Measurements from ENCODE around the gene LRWD1. TPM values are rescaled to one million over a fixed set of nuclear protein-coding genes. Genes with fewer than 3 reads are reported as not detected.

LRWD1 gene
- total and polyA plus RNA-seq, 2 donors (not counting 1 experiment from before 2014, with no cell fraction given) = 7.4 to 14.5 TPM

DNA sequence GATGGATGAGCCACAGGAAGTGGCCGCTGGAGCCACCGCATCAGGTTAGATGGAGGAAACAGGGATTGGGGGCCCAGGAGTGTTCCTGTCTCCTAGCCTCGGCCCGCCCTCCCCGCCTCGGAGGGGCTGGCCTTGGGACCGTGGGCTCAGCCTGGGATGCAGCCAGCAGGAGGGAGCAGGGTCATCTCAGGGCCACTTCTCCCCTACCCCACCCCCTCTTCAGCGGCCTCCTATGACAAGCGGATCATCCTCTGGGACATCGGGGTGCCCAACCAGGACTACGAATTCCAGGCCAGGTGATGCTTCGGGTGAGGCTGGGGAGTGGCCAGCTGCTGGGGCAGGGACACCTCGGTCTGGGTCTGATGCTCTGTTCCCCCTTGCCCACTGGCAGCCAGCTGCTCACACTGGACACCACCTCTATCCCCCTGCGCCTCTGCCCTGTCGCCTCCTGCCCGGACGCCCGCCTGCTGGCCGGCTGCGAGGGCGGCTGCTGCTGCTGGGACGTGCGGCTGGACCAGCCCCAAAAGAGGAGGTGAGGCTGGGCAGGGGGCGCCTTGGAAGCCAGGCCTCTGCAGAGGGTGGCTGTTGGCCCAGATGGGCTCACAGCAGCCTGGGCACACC, 4.7 kb downstream of the LRWD1 start:
- no peaks in the 10 kb centered on the region for H3K9me3 ChIP-seq (ENCODE audit: control insufficient read depth, insufficient read depth, low read depth, low read length)
- no peak overlapping the region for H3K4me2 ChIP-seq (ENCODE audit: extremely low read depth, insufficient read depth, low read length)
- H3K27me3 ChIP-seq (ENCODE audit: control insufficient read depth, insufficient read depth, low read length) = no peaks in the 10 kb centered on the region
- no peak overlapping the region for H3K4me3 ChIP-seq (replicated peaks in 1 of 4; ENCODE audit: control extremely low read depth in 1 of 4, insufficient read depth in 1 of 4, low read depth in 3 of 4, low read length in 4 of 4)
- no peak overlapping the region for H2AFZ ChIP-seq (ENCODE audit: low read length)
- peaks cover 5% of the 10 kb centered on the region for H3K79me2 ChIP-seq (ENCODE audit: control insufficient read depth, insufficient read depth, low read length)
- DNase-seq (ENCODE audit: low read depth in 2 of 2) = no peak
- no peak overlapping the region for H3K9ac ChIP-seq (ENCODE audit: insufficient read depth, low read length)
- peaks cover 21% of the 10 kb centered on the region for H3K36me3 ChIP-seq (ENCODE audit: control insufficient read depth, insufficient read depth, low read length)
- peaks cover 4% of the 10 kb centered on the region for H3K4me1 ChIP-seq (ENCODE audit: control insufficient read depth, extremely low read depth, insufficient read depth, low read length)
- H3K27ac ChIP-seq (ENCODE audit: insufficient read depth, low read length) = no peak overlapping the region
- no peaks in the 10 kb centered on the region for H4K20me1 ChIP-seq (ENCODE audit: control insufficient read depth, extremely low read depth, insufficient read depth, low read length)
- TF ChIP-seq EZH2 (IDR thresholded peaks at IDR 0.05; ENCODE audit: low read length, missing control alignments) (no peak), CTCF (conservative IDR thresholded peaks at IDR 0.05 in 1 of 2, IDR thresholded peaks at IDR 0.05 in 1 of 2; ENCODE audit: low read depth in 1 of 2, low read length in 2 of 2) (no peak)

DNA sequence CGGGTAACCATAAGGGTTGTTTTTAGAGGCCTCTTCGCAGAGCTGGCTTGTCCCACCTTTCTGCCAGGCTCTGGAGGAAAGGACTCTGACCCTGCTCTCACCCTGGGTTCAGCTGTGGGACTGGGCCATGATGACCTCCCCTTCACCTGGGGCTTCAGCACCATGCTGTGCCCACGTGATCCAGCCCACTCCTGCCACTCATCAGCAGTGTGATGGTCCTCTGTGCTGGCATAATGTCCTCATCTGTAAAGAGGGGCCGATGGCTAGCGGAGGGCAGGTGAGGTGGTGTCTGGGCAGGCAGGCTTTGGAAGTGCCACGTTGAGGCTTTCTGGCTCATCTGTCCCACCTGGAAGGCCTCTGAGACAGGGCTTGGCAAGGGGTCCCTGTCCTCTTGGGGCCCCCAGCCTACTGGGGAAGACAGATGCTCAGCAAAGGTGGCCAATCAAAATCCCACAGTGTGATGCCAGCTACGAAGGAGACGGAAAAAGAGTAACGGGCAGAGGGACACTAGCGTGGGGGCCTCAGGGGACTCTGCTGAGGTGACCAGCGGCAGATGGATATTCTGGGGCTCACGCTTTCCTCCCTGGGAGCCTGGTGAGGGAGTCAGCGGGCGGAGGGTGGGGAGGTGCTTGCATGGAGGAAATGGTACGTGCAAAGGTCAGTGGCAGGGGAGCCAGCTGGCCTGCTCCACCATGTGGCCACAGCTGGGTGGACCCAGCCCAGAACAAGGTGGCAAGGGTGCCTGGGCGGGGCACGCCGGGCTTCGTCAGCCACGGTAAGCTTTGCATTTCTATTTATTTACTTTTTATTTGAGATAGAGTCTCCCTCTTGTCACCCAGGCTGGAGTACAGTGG, 5.4 kb downstream of the LRWD1 start:
- Histone ChIP-seq H4K20me1 (ENCODE audit: control insufficient read depth, extremely low read depth, insufficient read depth, low read length) (no peaks in the 10 kb centered on the region), H3K4me2 (ENCODE audit: extremely low read depth, insufficient read depth, low read length) (no peak overlapping the region), H3K4me3 (replicated peaks in 1 of 4; ENCODE audit: control extremely low read depth in 1 of 4, insufficient read depth in 1 of 4, low read depth in 3 of 4, low read length in 4 of 4) (no peak overlapping the region), H3K9ac (ENCODE audit: insufficient read depth, low read length) (no peak overlapping the region), H3K79me2 (ENCODE audit: control insufficient read depth, insufficient read depth, low read length) (peaks cover 3% of the 10 kb centered on the region), H2AFZ (ENCODE audit: low read length) (no peak overlapping the region), H3K36me3 (ENCODE audit: control insufficient read depth, insufficient read depth, low read length) (peaks cover 21% of the 10 kb centered on the region), H3K4me1 (ENCODE audit: control insufficient read depth, extremely low read depth, insufficient read depth, low read length) (peaks cover 4% of the 10 kb centered on the region), H3K27ac (ENCODE audit: insufficient read depth, low read length) (no peak overlapping the region), H3K9me3 (ENCODE audit: control insufficient read depth, insufficient read depth, low read depth, low read length) (no peaks in the 10 kb centered on the region), H3K27me3 (ENCODE audit: control insufficient read depth, insufficient read depth, low read length) (no peaks in the 10 kb centered on the region)
- no peak for TF ChIP-seq CTCF (conservative IDR thresholded peaks at IDR 0.05 in 1 of 2, IDR thresholded peaks at IDR 0.05 in 1 of 2; ENCODE audit: low read depth in 1 of 2, low read length in 2 of 2)
- no peak for TF ChIP-seq EZH2 (IDR thresholded peaks at IDR 0.05; ENCODE audit: low read length, missing control alignments)
- DNase-seq (ENCODE audit: low read depth in 2 of 2) = no peak

- no peak for DNase-seq (ENCODE audit: low read depth in 2 of 2)
- Histone ChIP-seq H3K27me3 (ENCODE audit: control insufficient read depth, insufficient read depth, low read length) (no peaks in the 10 kb centered on the region), H3K27ac (ENCODE audit: insufficient read depth, low read length) (no peak overlapping the region), H3K79me2 (ENCODE audit: control insufficient read depth, insufficient read depth, low read length) (no peaks in the 10 kb centered on the region), H3K4me2 (ENCODE audit: extremely low read depth, insufficient read depth, low read length) (no peak overlapping the region), H4K20me1 (ENCODE audit: control insufficient read depth, extremely low read depth, insufficient read depth, low read length) (no peaks in the 10 kb centered on the region), H3K4me3 (replicated peaks in 1 of 4; ENCODE audit: control extremely low read depth in 1 of 4, insufficient read depth in 1 of 4, low read depth in 3 of 4, low read length in 4 of 4) (no peak overlapping the region), H3K4me1 (ENCODE audit: control insufficient read depth, extremely low read depth, insufficient read depth, low read length) (no peaks in the 10 kb centered on the region), H3K9ac (ENCODE audit: insufficient read depth, low read length) (no peak overlapping the region), H2AFZ (ENCODE audit: low read length) (no peak overlapping the region), H3K9me3 (ENCODE audit: control insufficient read depth, insufficient read depth, low read depth, low read length) (no peaks in the 10 kb centered on the region), H3K36me3 (ENCODE audit: control insufficient read depth, insufficient read depth, low read length) (peaks cover 21% of the 10 kb centered on the region)
- TF ChIP-seq CTCF (conservative IDR thresholded peaks at IDR 0.05 in 1 of 2, IDR thresholded peaks at IDR 0.05 in 1 of 2; ENCODE audit: low read depth in 1 of 2, low read length in 2 of 2) (no peak), EZH2 (IDR thresholded peaks at IDR 0.05; ENCODE audit: low read length, missing control alignments) (no peak)
These were observed 7.0 kb downstream of the LRWD1 start for GRCh38 chr7:102471791-102472125.
